IMR-90 (cell line): ENCODE measurements around the gene CDH23. TPM values are rescaled to one million over a fixed set of nuclear protein-coding genes. Genes with fewer than 3 reads are reported as not detected.
A peak's percentile ranks its signal among the peaks of the same experiment; 100 is the strongest.

Source experiments
- ATAC-seq: fragments of 200-7000 bp; cut with Tn5 transposase; 2 replicates; pipeline ENCODE4 v1.9.1; 2020; ENCODE audit warnings: low read depth, mild to moderate bottlenecking, moderate library complexity
- BruUV-seq: library from RNA; stranded (reverse); fragments of 400-500 nt; replicated peaks from 2 replicates; lab custom pipeline; 2021; lab: Mats Ljungman, UMichigan
- CTCF ChIA-PET: fragments of 300-600 bp; formaldehyde crosslinking; extraction: SDS; loops from one replicate; lab custom pipeline; 2021; ENCODE audit warnings: antibody characterized with exemption; lab: Yijun Ruan, JAX
- POLR2A ChIA-PET: fragments of 300-600 bp; sonication (Branson Sonifier 250); formaldehyde crosslinking; loops from one replicate; lab custom pipeline; 2022; ENCODE audit warnings: antibody characterized with exemption; ENCODE audit not compliant: unreplicated experiment; lab: Charles Lee
- DNase-seq: peaks from one replicate; pipeline ENCODE4 v3.0.0; 2013
- H2AFZ ChIP-seq: replicated peaks from 2 replicates; pipeline ENCODE3; 2013; ENCODE audit warnings: low read length, mild to moderate bottlenecking; ENCODE audit not compliant: poor library complexity
- H2AK5ac ChIP-seq: 2 replicates; pipeline ENCODE4 v1.6.1; 2013; ENCODE audit warnings: low read depth, low read length, inconsistent platforms
- H2AK9ac ChIP-seq: replicated peaks from 2 replicates; pipeline ENCODE3; 2013; ENCODE audit warnings: mild to moderate bottlenecking, low read depth, low read length, moderate library complexity; ENCODE audit not compliant: poor library complexity
- H2BK120ac ChIP-seq: 2 replicates; pipeline ENCODE4 v1.6.1; 2013; ENCODE audit warnings: low read depth, low read length, inconsistent platforms
- H2BK15ac ChIP-seq: 3 replicates; pipeline ENCODE4 v1.6.1; 2013; ENCODE audit warnings: low read depth, low read length, inconsistent platforms
- H2BK20ac ChIP-seq: 2 replicates; pipeline ENCODE4 v1.6.1; 2013; ENCODE audit warnings: low read depth, mild to moderate bottlenecking, inconsistent platforms, low read length, moderate library complexity
- H2BK5ac ChIP-seq: 2 replicates; pipeline ENCODE4 v1.6.1; 2013; ENCODE audit warnings: mild to moderate bottlenecking, low read depth, low read length, inconsistent platforms; ENCODE audit not compliant: poor library complexity, severe bottlenecking
- H3K14ac ChIP-seq: replicated peaks from 2 replicates; pipeline ENCODE4 v1.6.1; 2013; ENCODE audit warnings: low read depth, low read length, inconsistent platforms
- H3K18ac ChIP-seq: 2 replicates; pipeline ENCODE4 v1.6.1; 2013; ENCODE audit warnings: low read depth, low read length, control low read depth
- H3K23ac ChIP-seq: 2 replicates; pipeline ENCODE4 v1.6.1; 2013; ENCODE audit warnings: low read depth, low read length, inconsistent platforms
- H3K27ac ChIP-seq: 2 replicates; pipeline ENCODE4 v1.5.1; 2013; ENCODE audit warnings: mild to moderate bottlenecking, control low read depth, low read length; ENCODE audit not compliant: insufficient read depth
- H3K27me3 ChIP-seq: 2 replicates; pipeline ENCODE4 v1.6.1; 2013; ENCODE audit warnings: low read length; ENCODE audit not compliant: control insufficient read depth, insufficient read depth
- H3K36me3 ChIP-seq: 2 replicates; pipeline ENCODE4 v1.6.1; 2013; ENCODE audit warnings: low read length, mixed read lengths; ENCODE audit not compliant: control insufficient read depth, insufficient read depth
- H3K4ac ChIP-seq: 2 replicates; pipeline ENCODE4 v1.6.1; 2013; ENCODE audit warnings: low read depth, low read length, inconsistent platforms
- H3K4me1 ChIP-seq: 2 replicates; pipeline ENCODE4 v1.6.1; 2013; ENCODE audit warnings: low read length, mixed read lengths; ENCODE audit not compliant: control insufficient read depth, insufficient read depth
- H3K4me2 ChIP-seq: 2 replicates; pipeline ENCODE4 v1.6.1; 2013; ENCODE audit warnings: low read depth, mild to moderate bottlenecking, control low read depth, low read length, moderate library complexity
- H3K4me3 ChIP-seq: 2 replicates; pipeline ENCODE4 v1.5.1; 2013; ENCODE audit warnings: low read depth, mild to moderate bottlenecking, control low read depth, low read length, moderate library complexity; ENCODE audit not compliant: insufficient read depth
- H3K56ac ChIP-seq: 2 replicates; pipeline ENCODE4 v1.6.1; 2013; ENCODE audit warnings: low read length, inconsistent platforms; ENCODE audit not compliant: insufficient read depth; ENCODE audit errors: extremely low read depth
- H3K79me1 ChIP-seq, 2 experiments: 2 replicates each; pipeline ENCODE4 v1.6.1; 2013; ENCODE audit warnings: low read length in 2 of 2, inconsistent platforms in 1 of 2, low read depth in 1 of 2
- H3K9ac ChIP-seq: 2 replicates; pipeline ENCODE4 v1.6.1; 2013; ENCODE audit warnings: low read depth, low read length, control low read depth
- H3K9me1 ChIP-seq: 2 replicates; pipeline ENCODE4 v1.6.1; 2013; ENCODE audit warnings: low read length, inconsistent platforms; ENCODE audit not compliant: insufficient read depth
- H3K9me3 ChIP-seq: 2 replicates; pipeline ENCODE4 v1.6.1; 2013; ENCODE audit warnings: low read length; ENCODE audit not compliant: control insufficient read depth, insufficient read depth
- H4K20me1 ChIP-seq: 2 replicates; pipeline ENCODE4 v1.6.1; 2013; ENCODE audit warnings: low read length, inconsistent platforms; ENCODE audit not compliant: insufficient read depth
- H4K5ac ChIP-seq: 2 replicates; pipeline ENCODE4 v1.6.1; 2013; ENCODE audit warnings: mild to moderate bottlenecking, low read depth, low read length, control low read depth
- H4K8ac ChIP-seq, 2 experiments: 2 replicates each; pipeline ENCODE4 v1.6.1; 2013; ENCODE audit warnings: low read depth in 2 of 2, low read length in 2 of 2, control low read depth in 1 of 2, inconsistent platforms in 1 of 2
- H4K91ac ChIP-seq: 2 replicates; pipeline ENCODE4 v1.6.1; 2013; ENCODE audit warnings: low read depth, low read length, inconsistent platforms; ENCODE audit not compliant: insufficient read depth
- BHLHE40 ChIP-seq: fragments of 150-350 bp; IDR thresholded peaks from 2 replicates; pipeline ENCODE4 v1.6.1; 2016; ENCODE audit warnings: mild to moderate bottlenecking, low read depth, low read length
- CEBPB ChIP-seq: IDR thresholded peaks from 2 replicates; pipeline ENCODE4 v1.6.1; 2012; ENCODE audit warnings: low read depth, low read length, improper control_type of control experiment
- CHD1 ChIP-seq: IDR thresholded peaks from 2 replicates; pipeline ENCODE4 v1.6.1; 2012; ENCODE audit warnings: low read depth, low read length, improper control_type of control experiment
- CTCF ChIP-seq: conservative IDR thresholded peaks from 2 replicates; pipeline ENCODE4 v1.5.1; 2012; ENCODE audit warnings: mild to moderate bottlenecking, low read depth, low read length, improper control_type of control experiment
- FOS ChIP-seq: fragments of 150-350 bp; IDR thresholded peaks from 2 replicates; pipeline ENCODE4 v1.6.1; 2016; ENCODE audit warnings: low read depth, low read length
- MAFK ChIP-seq: IDR thresholded peaks from 2 replicates; pipeline ENCODE4 v1.6.1; 2012; ENCODE audit warnings: low read depth, low read length, improper control_type of control experiment
- MAZ ChIP-seq: IDR thresholded peaks from 2 replicates; pipeline ENCODE4 v1.6.1; 2012; ENCODE audit warnings: low read depth, mild to moderate bottlenecking, low read length, improper control_type of control experiment, moderate library complexity, borderline replicate concordance
- MXI1 ChIP-seq: IDR thresholded peaks from 2 replicates; pipeline ENCODE4 v1.6.1; 2012; ENCODE audit warnings: low read depth, mild to moderate bottlenecking, low read length, moderate library complexity, borderline replicate concordance
- NFE2L2 ChIP-seq: fragments of 150-350 bp; IDR thresholded peaks from 2 replicates; pipeline ENCODE4 v1.6.1; 2016; ENCODE audit warnings: low read depth, mild to moderate bottlenecking, low read length
- POLR2A ChIP-seq: IDR thresholded peaks from 2 replicates; pipeline ENCODE4 v1.6.1; 2012; ENCODE audit warnings: mild to moderate bottlenecking, low read depth, low read length
- RAD21 ChIP-seq: IDR thresholded peaks from 2 replicates; pipeline ENCODE4 v1.6.1; 2012; ENCODE audit warnings: low read length, improper control_type of control experiment
- RCOR1 ChIP-seq: IDR thresholded peaks from 2 replicates; pipeline ENCODE4 v1.6.1; 2012; ENCODE audit warnings: mild to moderate bottlenecking, low read length, improper control_type of control experiment; ENCODE audit not compliant: insufficient replicate concordance
- RFX5 ChIP-seq: IDR thresholded peaks from 2 replicates; pipeline ENCODE4 v1.8.0; 2012; ENCODE audit warnings: low read depth, mild to moderate bottlenecking, low read length, moderate library complexity
- SMC3 ChIP-seq: fragments of 150-350 bp; IDR thresholded peaks from 2 replicates; pipeline ENCODE4 v1.6.1; 2016; ENCODE audit warnings: low read depth, mild to moderate bottlenecking, antibody characterized with exemption, low read length, moderate library complexity
- WGBS, 2 experiments: methylation state at CpG; one replicate each; pipeline versions ENCODE4 v1.1.5 to v1.1.7; 2013; ENCODE audit warnings: missing lambda C conversion rate in 2 of 2; ENCODE audit not compliant: insufficient read length in 1 of 2; ENCODE audit errors: extremely low coverage in 2 of 2; 5-methylcytosine and 5-hydroxymethylcytosine counted together
- dilution Hi-C: fragments of 300-500 bp; cut with HindIII; formaldehyde crosslinking; loops from one replicate; pipeline ENCODE4 v1.14.3; 2018; ENCODE audit warnings: low sequenced_read_pairs; ENCODE audit not compliant: unreplicated experiment
- in situ Hi-C: fragments of 300-500 bp; cut with MboI; formaldehyde crosslinking; loops from 3 replicates; pipeline ENCODE4 v1.14.3; 2019; ENCODE audit warnings: low sequenced_read_pairs, inconsistent platforms, mixed read lengths
- intact Hi-C: fragments of 100-400 bp; cut with micrococcal nuclease; formaldehyde crosslinking; loops from 2 replicates; pipeline ENCODE4 v1.10.0; 2022
- polyA plus RNA-seq, 3 experiments: library from polyadenylated mRNA; depleted of rRNA; stranded (reverse); fragments of >200 nt; gene quantifications; 2 replicates each; pipeline ENCODE4 v1.2.3, GENCODE V29; 2012; ENCODE audit warnings: low replicate concordance in 1 of 3
- total RNA-seq: library from RNA; depleted of rRNA; stranded (reverse); fragments of >200 nt; gene quantifications from 2 replicates; pipeline ENCODE4 v1.2.3, GENCODE V29; 2012
- TF ChIP-seq, protein P1 (sequence below): fragments of 150-350 bp; IDR thresholded peaks from 2 replicates; pipeline ENCODE4 v1.6.1; 2017; ENCODE audit warnings: mild to moderate bottlenecking, antibody characterized with exemption, low read length, low read depth
- TF ChIP-seq, protein P2 (sequence below): fragments of 150-350 bp; IDR thresholded peaks from 2 replicates; pipeline ENCODE4 v1.6.1; 2016; ENCODE audit warnings: low read depth, mild to moderate bottlenecking, low read length, moderate library complexity, borderline replicate concordance

The CDH23 gene
- total and polyA plus RNA-seq, 2 of the 4 experiments (the other 2 are of a cell fraction): under 0.01 to 0.03 TPM

- WGBS, 2 experiments: 86% methylated on average over 10 of the region's 17 CpGs; no CpG with 5 or more reads in 1 of the 2 experiments
- in situ Hi-C loops: no loop called here
- H4K20me1 ChIP-seq: peaks cover 57% of the 10 kb centered on the region
These were observed 452.8 kb downstream of the CDH23 start for GRCh38 chr10:71849461-71849908.

More at GRCh38 chr10:71849461-71849908, 452.8 kb downstream of the CDH23 start:
- intact Hi-C loops (no loop called here), dilution Hi-C loops (no loop called here)
- H3K4me2 ChIP-seq: peak overlapping the region; percentile 55; the same call in 1 of the 2 replicates
- H2BK120ac ChIP-seq: no peak overlapping the region
- H2BK5ac ChIP-seq: no peak overlapping the region
- H3K14ac ChIP-seq: no peak overlapping the region
- no peak overlapping the region for H2BK20ac ChIP-seq
- H4K91ac ChIP-seq: no peak overlapping the region
- TF ChIP-seq RCOR1: no peak
- TF ChIP-seq RAD21: no peak
- TF ChIP-seq MAFK: no peak
- TF ChIP-seq CHD1: no peak
- TF ChIP-seq BHLHE40: no peak
- TF ChIP-seq, protein P1, sequence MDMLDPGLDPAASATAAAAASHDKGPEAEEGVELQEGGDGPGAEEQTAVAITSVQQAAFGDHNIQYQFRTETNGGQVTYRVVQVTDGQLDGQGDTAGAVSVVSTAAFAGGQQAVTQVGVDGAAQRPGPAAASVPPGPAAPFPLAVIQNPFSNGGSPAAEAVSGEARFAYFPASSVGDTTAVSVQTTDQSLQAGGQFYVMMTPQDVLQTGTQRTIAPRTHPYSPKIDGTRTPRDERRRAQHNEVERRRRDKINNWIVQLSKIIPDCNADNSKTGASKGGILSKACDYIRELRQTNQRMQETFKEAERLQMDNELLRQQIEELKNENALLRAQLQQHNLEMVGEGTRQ: no peak
- no peak for TF ChIP-seq FOS
- TF ChIP-seq SMC3: no peak
- TF ChIP-seq NFE2L2: no peak
- no peak for TF ChIP-seq MAZ
- TF ChIP-seq, protein P2, sequence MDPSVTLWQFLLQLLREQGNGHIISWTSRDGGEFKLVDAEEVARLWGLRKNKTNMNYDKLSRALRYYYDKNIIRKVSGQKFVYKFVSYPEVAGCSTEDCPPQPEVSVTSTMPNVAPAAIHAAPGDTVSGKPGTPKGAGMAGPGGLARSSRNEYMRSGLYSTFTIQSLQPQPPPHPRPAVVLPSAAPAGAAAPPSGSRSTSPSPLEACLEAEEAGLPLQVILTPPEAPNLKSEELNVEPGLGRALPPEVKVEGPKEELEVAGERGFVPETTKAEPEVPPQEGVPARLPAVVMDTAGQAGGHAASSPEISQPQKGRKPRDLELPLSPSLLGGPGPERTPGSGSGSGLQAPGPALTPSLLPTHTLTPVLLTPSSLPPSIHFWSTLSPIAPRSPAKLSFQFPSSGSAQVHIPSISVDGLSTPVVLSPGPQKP: no peak
- TF ChIP-seq MXI1: no peak
- no peak for TF ChIP-seq CEBPB
- no peak for TF ChIP-seq POLR2A
- TF ChIP-seq CTCF: no peak
- TF ChIP-seq RFX5: no peak
- peaks cover 6% of the 10 kb centered on the region for H3K9me1 ChIP-seq
- H3K36me3 ChIP-seq: no peaks in the 10 kb centered on the region
- H3K27ac ChIP-seq: no peak overlapping the region
- no peak overlapping the region for H3K4me3 ChIP-seq
- H3K4ac ChIP-seq: no peak overlapping the region
- H2AK9ac ChIP-seq: no peak overlapping the region
- H2AFZ ChIP-seq: no peak overlapping the region
- POLR2A ChIA-PET: interaction anchor here (0.7 kb wide), 1 partner anchor 22 kb away, joined by 3 read pairs; no protein-coding TSS in a partner anchor
- no peak overlapping the region for H4K8ac ChIP-seq
- H3K23ac ChIP-seq: no peak overlapping the region
- no peak overlapping the region for H3K18ac ChIP-seq
- peaks cover 9% of the 10 kb centered on the region for H3K4me1 ChIP-seq
- peaks cover 16 to 58% of the 10 kb centered on the region in 2 experiments for H3K79me1 ChIP-seq
- no peak overlapping the region for H2AK5ac ChIP-seq
- BruUV-seq: no TSS peak
- H3K9me3 ChIP-seq: no peaks in the 10 kb centered on the region
- no peak overlapping the region for H2BK15ac ChIP-seq
- no peak overlapping the region for H3K56ac ChIP-seq
- H4K5ac ChIP-seq: no peak overlapping the region
- DNase-seq (no peak), ATAC-seq (no peak)
- H3K27me3 ChIP-seq: no peaks in the 10 kb centered on the region
- CTCF ChIA-PET: interaction anchor here (0.6 to 2.0 kb wide), 3 partner anchors 47 to 461 kb away, joined by 3 to 7 read pairs (median 3); no protein-coding TSS in a partner anchor
- no peak overlapping the region for H3K9ac ChIP-seq
